Mesendoderm (in vitro differentiated cells): ENCODE results near the gene CISTR.
"Not testable (repeated sequence)": the region's sequence is repeated elsewhere in the genome, so short reads cannot be mapped to it uniquely, and the experiment has no call there.

Experiments
- DNase-seq: peaks from one replicate; pipeline ENCODE4 v3.0.0; 2013
- H2AK5ac ChIP-seq: 2 replicates; pipeline ENCODE4 v1.6.1; 2013; ENCODE audit warnings: low read length, inconsistent platforms
- H2BK120ac ChIP-seq: 2 replicates; pipeline ENCODE4 v1.6.1; 2013; ENCODE audit warnings: low read depth, mild to moderate bottlenecking, low read length, moderate library complexity, mixed read lengths
- H2BK15ac ChIP-seq: replicated peaks from 2 replicates; pipeline ENCODE4 v1.6.1; 2013; ENCODE audit warnings: low read depth, mild to moderate bottlenecking, moderate library complexity
- H2BK5ac ChIP-seq: 2 replicates; pipeline ENCODE4 v1.6.1; 2013; ENCODE audit warnings: low read length, inconsistent platforms
- H3K18ac ChIP-seq: 2 replicates; pipeline ENCODE4 v1.6.1; 2013; ENCODE audit warnings: mild to moderate bottlenecking, low read length, mixed read lengths
- H3K23ac ChIP-seq: one replicate; pipeline ENCODE4 v1.6.1; 2013; ENCODE audit warnings: low read length
- H3K27ac ChIP-seq: 2 replicates; pipeline ENCODE4 v1.5.1; 2013; ENCODE audit warnings: low read depth, mild to moderate bottlenecking, inconsistent platforms, low read length, moderate library complexity
- H3K27me3 ChIP-seq: 2 replicates; pipeline ENCODE4 v1.6.1; 2013; ENCODE audit warnings: low read length, control low read depth, mild to moderate bottlenecking, inconsistent platforms; ENCODE audit not compliant: insufficient read depth, poor library complexity
- H3K36me3 ChIP-seq: 2 replicates; pipeline ENCODE4 v1.6.1; 2013; ENCODE audit warnings: low read length, inconsistent platforms; ENCODE audit not compliant: control insufficient read depth, insufficient read depth
- H3K4ac ChIP-seq: one replicate; pipeline ENCODE4 v1.6.1; 2013; ENCODE audit warnings: low read depth, mild to moderate bottlenecking, low read length, moderate library complexity
- H3K4me1 ChIP-seq: 2 replicates; pipeline ENCODE4 v1.6.1; 2013; ENCODE audit warnings: low read depth, low read length, inconsistent platforms; ENCODE audit not compliant: control insufficient read depth
- H3K4me2 ChIP-seq: 2 replicates; pipeline ENCODE4 v1.6.1; 2013; ENCODE audit warnings: low read length
- H3K4me3 ChIP-seq: 2 replicates; pipeline ENCODE4 v1.5.1; 2013; ENCODE audit warnings: mild to moderate bottlenecking, low read length
- H3K56ac ChIP-seq: one replicate; pipeline ENCODE4 v1.6.1; 2013; ENCODE audit warnings: low read length
- H3K79me1 ChIP-seq: 2 replicates; pipeline ENCODE4 v1.6.1; 2013; ENCODE audit warnings: low read length, inconsistent platforms
- H3K79me2 ChIP-seq: 2 replicates; pipeline ENCODE4 v1.6.1; 2013; ENCODE audit warnings: mild to moderate bottlenecking, low read length; ENCODE audit not compliant: control insufficient read depth, insufficient read depth
- H3K9ac ChIP-seq: 2 replicates; pipeline ENCODE4 v1.6.1; 2013; ENCODE audit warnings: low read length, inconsistent platforms
- H4K5ac ChIP-seq: one replicate; pipeline ENCODE4 v1.6.1; 2013; ENCODE audit warnings: low read length
- H4K8ac ChIP-seq: one replicate; pipeline ENCODE4 v1.6.1; 2013; ENCODE audit warnings: low read depth, mild to moderate bottlenecking, control low read depth, low read length, moderate library complexity
- WGBS: extraction: QIAGEN DNeasy Blood & Tissue Kit; methylation state at CpG from one replicate; pipeline ENCODE4 v1.1.7; 2013; ENCODE audit warnings: low lambda C conversion rate, missing lambda C conversion rate; ENCODE audit not compliant: insufficient coverage; ENCODE audit errors: extremely low coverage; 5-methylcytosine and 5-hydroxymethylcytosine counted together

Gene CISTR

GRCh38 chr12:53720946-53721345 lies 30.8 kb downstream of the CISTR start:
- no CpG with 5 or more reads among the region's 1 CpG for WGBS
- Histone ChIP-seq H3K27me3 (no peaks in the 10 kb centered on the region), H3K4me2 (no peak overlapping the region), H3K9ac (no peak overlapping the region), H4K5ac (no peak overlapping the region), H3K4me3 (no peak overlapping the region), H3K4ac (no peak overlapping the region), H3K36me3 (no peaks in the 10 kb centered on the region), H3K23ac (no peak overlapping the region), H3K4me1 (no peaks in the 10 kb centered on the region), H3K79me2 (no peaks in the 10 kb centered on the region), H3K27ac (no peak overlapping the region), H2BK15ac (no peak overlapping the region), H3K79me1 (no peaks in the 10 kb centered on the region), H2AK5ac (no peak overlapping the region), H2BK120ac (no peak overlapping the region), H4K8ac (no peak overlapping the region), H3K18ac (no peak overlapping the region), H3K56ac (no peak overlapping the region), H2BK5ac (no peak overlapping the region)
- no peak for DNase-seq

DNA sequence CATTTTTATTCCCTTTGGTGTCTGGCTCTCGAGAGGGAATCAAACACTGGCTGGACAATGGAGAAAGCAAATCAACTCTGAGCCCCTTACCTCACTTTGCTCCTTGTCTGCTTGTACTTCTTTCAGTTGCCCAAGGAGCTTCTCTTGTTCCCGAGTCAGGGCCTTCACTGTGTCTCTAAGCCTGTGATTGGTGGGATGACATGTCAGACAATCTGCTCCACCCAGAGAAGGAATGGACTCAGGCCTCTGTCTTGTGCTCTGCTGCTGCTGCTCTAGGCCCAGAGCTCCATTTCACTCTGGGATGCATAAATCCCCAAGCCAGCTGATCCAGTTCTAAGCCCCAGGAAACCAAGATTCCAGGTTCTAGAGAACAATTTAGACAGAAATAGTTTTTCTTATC lies 32.1 kb downstream of the CISTR start:
- no peak overlapping the region for H3K27ac ChIP-seq
- no peak overlapping the region for H2BK120ac ChIP-seq
- no peaks in the 10 kb centered on the region for H3K27me3 ChIP-seq
- no peak overlapping the region for H3K23ac ChIP-seq
- no peaks in the 10 kb centered on the region for H3K4me1 ChIP-seq
- H3K4me2 ChIP-seq = no peak overlapping the region
- no peaks in the 10 kb centered on the region for H3K79me1 ChIP-seq
- H3K9ac ChIP-seq = no peak overlapping the region
- no peak overlapping the region for H4K8ac ChIP-seq
- H3K79me2 ChIP-seq = no peaks in the 10 kb centered on the region
- no peak overlapping the region for H3K56ac ChIP-seq
- H2AK5ac ChIP-seq = no peak overlapping the region
- no peak overlapping the region for H2BK5ac ChIP-seq
- H3K4me3 ChIP-seq = no peak overlapping the region
- H3K36me3 ChIP-seq = no peaks in the 10 kb centered on the region
- H3K18ac ChIP-seq = no peak overlapping the region
- WGBS = no CpG with 5 or more reads among the region's 2 CpGs
- H3K4ac ChIP-seq = no peak overlapping the region
- H4K5ac ChIP-seq = no peak overlapping the region
- peak; percentile 68 for DNase-seq
- no peak overlapping the region for H2BK15ac ChIP-seq

DNA sequence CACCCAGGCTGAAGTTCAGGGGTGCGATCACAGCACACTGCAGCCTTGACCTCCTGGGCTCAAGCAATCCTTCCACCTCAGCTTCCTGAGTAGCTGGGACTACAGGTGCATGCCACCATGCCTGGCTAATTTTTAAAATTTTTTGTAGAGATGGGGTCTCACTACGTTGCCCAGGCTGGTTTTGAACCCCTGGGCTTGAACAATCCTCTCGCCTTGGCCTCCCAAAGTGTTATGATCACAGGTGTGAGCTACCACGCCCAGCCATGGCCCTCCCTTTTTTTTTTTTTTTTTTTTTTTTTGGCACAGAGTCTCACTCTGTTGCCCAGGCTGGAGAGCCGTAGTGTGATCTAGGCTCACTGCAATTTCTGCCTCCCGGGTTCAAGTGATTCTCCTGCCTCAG lies 33.2 kb downstream of the CISTR start:
- DNase-seq, H3K27ac ChIP-seq, H2BK5ac ChIP-seq, H3K4me3 ChIP-seq, H3K36me3 ChIP-seq, H3K23ac ChIP-seq, H3K56ac ChIP-seq, H3K79me1 ChIP-seq, H2BK120ac ChIP-seq, H3K4me1 ChIP-seq, H4K8ac ChIP-seq, H4K5ac ChIP-seq, H3K9ac ChIP-seq, H2BK15ac ChIP-seq, H3K79me2 ChIP-seq, H2AK5ac ChIP-seq, H3K4me2 ChIP-seq, H3K18ac ChIP-seq, H3K27me3 ChIP-seq, H3K4ac ChIP-seq: not testable (repeated sequence)
- WGBS = no CpG with 5 or more reads among the region's 6 CpGs

DNA sequence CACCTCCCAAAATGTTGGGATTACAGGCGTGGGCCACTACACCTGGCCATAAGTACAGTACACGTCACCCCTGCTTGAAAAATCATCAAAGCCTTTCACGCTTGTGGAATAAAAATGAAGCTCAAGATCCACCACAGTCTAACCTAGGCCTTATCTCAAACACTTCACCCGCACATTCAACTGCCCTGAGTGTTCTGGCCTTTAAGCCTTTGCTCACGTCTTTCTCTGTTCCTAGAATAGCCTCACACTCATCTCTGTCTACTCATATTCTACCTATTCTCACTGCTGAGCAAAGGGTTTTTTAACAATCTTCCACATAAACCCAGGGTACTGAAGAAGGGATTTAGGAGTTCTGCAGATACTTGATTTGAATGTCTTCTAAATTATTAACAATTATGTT lies 34.5 kb downstream of the CISTR start:
- H2BK15ac ChIP-seq = no peak overlapping the region
- H2BK5ac ChIP-seq = no peak overlapping the region
- no peak overlapping the region for H3K9ac ChIP-seq
- no peak overlapping the region for H3K4me2 ChIP-seq
- H3K4me3 ChIP-seq = no peak overlapping the region
- no peak overlapping the region for H2BK120ac ChIP-seq
- no CpG with 5 or more reads among the region's 5 CpGs for WGBS
- no peak overlapping the region for H3K56ac ChIP-seq
- no peak overlapping the region for H3K4ac ChIP-seq
- DNase-seq = no peak
- H2AK5ac ChIP-seq = no peak overlapping the region
- no peaks in the 10 kb centered on the region for H3K79me2 ChIP-seq
- no peak overlapping the region for H3K27ac ChIP-seq
- no peak overlapping the region for H4K5ac ChIP-seq
- H3K18ac ChIP-seq = no peak overlapping the region
- no peaks in the 10 kb centered on the region for H3K27me3 ChIP-seq
- H3K4me1 ChIP-seq = no peaks in the 10 kb centered on the region
- H4K8ac ChIP-seq = no peak overlapping the region
- no peaks in the 10 kb centered on the region for H3K79me1 ChIP-seq
- H3K36me3 ChIP-seq = no peaks in the 10 kb centered on the region
- H3K23ac ChIP-seq = no peak overlapping the region

DNA sequence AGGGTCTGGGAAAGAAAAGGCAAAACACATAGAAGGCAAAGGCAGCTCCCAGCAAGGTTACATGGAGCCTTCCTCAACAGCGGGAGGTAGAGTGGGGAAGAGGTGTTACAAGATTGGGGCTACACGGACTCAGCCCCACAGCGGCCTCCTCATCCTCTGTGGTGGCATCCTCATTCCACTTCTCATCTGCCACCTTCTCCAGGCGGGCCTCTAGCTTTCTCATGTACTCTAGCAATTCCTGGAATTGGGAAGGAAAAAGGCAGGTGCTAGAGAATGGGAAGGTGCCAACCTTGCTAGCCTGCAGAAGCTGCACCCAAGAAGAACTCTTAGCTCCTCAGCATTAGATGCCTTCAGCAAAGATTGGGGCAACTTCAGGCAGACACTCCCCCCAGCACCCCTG lies 37.8 kb downstream of the CISTR start:
- Histone ChIP-seq H3K23ac (no peak overlapping the region), H3K9ac (no peak overlapping the region), H2BK120ac (no peak overlapping the region), H3K79me2 (no peaks in the 10 kb centered on the region), H2BK15ac (no peak overlapping the region), H3K36me3 (no peaks in the 10 kb centered on the region), H3K4me1 (no peaks in the 10 kb centered on the region), H3K27ac (no peak overlapping the region), H3K4ac (no peak overlapping the region), H4K5ac (no peak overlapping the region), H3K4me3 (no peak overlapping the region), H3K18ac (no peak overlapping the region), H2AK5ac (no peak overlapping the region), H3K79me1 (no peaks in the 10 kb centered on the region), H3K56ac (no peak overlapping the region), H3K4me2 (no peak overlapping the region), H3K27me3 (no peaks in the 10 kb centered on the region), H2BK5ac (no peak overlapping the region), H4K8ac (no peak overlapping the region)
- DNase-seq = no peak
- no CpG with 5 or more reads among the region's 4 CpGs for WGBS

- no peak overlapping the region for H4K8ac ChIP-seq
- no peak overlapping the region for H3K18ac ChIP-seq
- no peaks in the 10 kb centered on the region for H3K79me2 ChIP-seq
- H3K27ac ChIP-seq = no peak overlapping the region
- no peak overlapping the region for H3K4ac ChIP-seq
- no peak overlapping the region for H3K56ac ChIP-seq
- H2AK5ac ChIP-seq = no peak overlapping the region
- no peaks in the 10 kb centered on the region for H3K36me3 ChIP-seq
- peaks cover 2% of the 10 kb centered on the region for H3K27me3 ChIP-seq
- H3K4me1 ChIP-seq = no peaks in the 10 kb centered on the region
- no peaks in the 10 kb centered on the region for H3K79me1 ChIP-seq
- no peak overlapping the region for H4K5ac ChIP-seq
- H3K4me3 ChIP-seq = no peak overlapping the region
- no peak overlapping the region for H3K4me2 ChIP-seq
- no peak overlapping the region for H3K9ac ChIP-seq
- no peak for DNase-seq
- no peak overlapping the region for H2BK120ac ChIP-seq
- H3K23ac ChIP-seq = no peak overlapping the region
- H2BK5ac ChIP-seq = no peak overlapping the region
- H2BK15ac ChIP-seq = no peak overlapping the region
- WGBS = no CpG with 5 or more reads among the region's 9 CpGs
These were observed 38.3 kb downstream of the CISTR start for GRCh38 chr12:53713516-53713915.
